ENCODE data around the gene KIAA1958.

DNA sequence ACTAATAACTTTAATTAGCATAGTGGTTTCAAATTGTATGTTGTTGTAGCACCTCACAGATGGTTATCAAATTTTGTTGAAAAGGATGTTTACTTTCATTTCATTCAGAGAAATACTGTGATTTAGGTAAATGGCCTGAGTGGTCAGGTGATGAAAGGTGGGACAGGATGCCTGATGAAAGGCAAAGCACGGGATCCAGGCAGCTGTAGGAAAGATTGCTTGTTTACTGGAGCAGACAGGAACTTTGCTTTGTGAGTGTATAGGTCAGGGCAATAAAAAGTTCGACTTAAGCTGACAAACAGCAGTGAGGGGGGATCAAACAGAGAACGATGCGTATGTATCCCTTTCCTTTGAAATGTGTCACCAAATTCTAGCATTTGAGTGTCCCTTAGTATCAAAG, 19.0 kb downstream of the KIAA1958 start:
- TF ChIP-seq CTCF (IDR thresholded peaks at IDR 0.05) (no peak), POLR2AphosphoS5 (IDR thresholded peaks at IDR 0.05) (no peak)

All from breast epithelium (tissue), 3 donors.